OCI-LY7 (cell line): ENCODE measurements around the gene MAP1LC3B.

ENCODE experiments used
- CTCF ChIP-seq: fragments of 200-600 bp; sonication (generic); conservative IDR thresholded peaks from 2 replicates; pipeline ENCODE4 v1.5.1; 2014; ENCODE audit warnings: mild to moderate bottlenecking, antibody characterized with exemption, low read length, moderate library complexity, mixed read lengths
- EZH2phosphoT487 ChIP-seq: fragments of 200-600 bp; sonication (generic); IDR thresholded peaks from 2 replicates; pipeline ENCODE4 v1.6.1; 2018; ENCODE audit warnings: low read depth, borderline replicate concordance, mild to moderate bottlenecking, mixed run types, antibody characterized with exemption, low read length, moderate library complexity, mixed read lengths

GRCh38 chr16:87414251-87414680 lies 22.1 kb downstream of the MAP1LC3B start:
- TF ChIP-seq EZH2phosphoT487: no peak
- TF ChIP-seq CTCF: no peak
